PC-9 (cell line): ENCODE results near the gene RAB11FIP2.

Experiments used
- CTCF ChIP-seq: fragments of 200-600 bp; sonication (generic); conservative IDR thresholded peaks from 2 replicates; pipeline ENCODE4 v1.6.1; 2017; ENCODE audit warnings: mixed run types, antibody characterized with exemption, mild to moderate bottlenecking, moderate library complexity
- EZH2 ChIP-seq: fragments of 200-600 bp; sonication (generic); IDR thresholded peaks from 2 replicates; pipeline ENCODE4 v1.8.0; 2017; ENCODE audit warnings: antibody characterized with exemption, low read depth

GRCh38 chr10:118052816-118053215 lies 6.1 kb upstream of the RAB11FIP2 start:
- no peak for TF ChIP-seq CTCF
- no peak for TF ChIP-seq EZH2
